HepG2 (cell line): ENCODE measurements around the gene RAD21L1. TPM values are rescaled to one million over a fixed set of nuclear protein-coding genes. Genes with fewer than 3 reads are reported as not detected.

Experiments used
- FUBP1 ChIP-seq: sonication (generic); formaldehyde crosslinking; IDR thresholded peaks from 2 replicates; pipeline ENCODE4 v1.5.1; 2020; ENCODE audit warnings: missing genetic modification reagents, mild to moderate bottlenecking, borderline replicate concordance
- HNRNPUL1 ChIP-seq: fragments of 200-400 bp; formaldehyde crosslinking; IDR thresholded peaks from 2 replicates; pipeline ENCODE4 v1.6.1; 2017; ENCODE audit warnings: low read depth, mild to moderate bottlenecking, low read length, moderate library complexity
- HOXD1 ChIP-seq: sonication (generic); formaldehyde crosslinking; IDR thresholded peaks from 2 replicates; pipeline ENCODE4 v1.5.0; 2020; ENCODE audit warnings: missing genetic modification reagents
- KLF13 ChIP-seq: sonication (generic); formaldehyde crosslinking; IDR thresholded peaks from 2 replicates; pipeline ENCODE4 v1.4.0; 2020; ENCODE audit warnings: mild to moderate bottlenecking, missing genetic modification reagents
- MTF1 ChIP-seq: sonication (generic); formaldehyde crosslinking; IDR thresholded peaks from 2 replicates; pipeline ENCODE4 v1.5.0; 2020; ENCODE audit warnings: missing genetic modification reagents
- PCBP1 ChIP-seq: fragments of 200-400 bp; formaldehyde crosslinking; IDR thresholded peaks from 2 replicates; pipeline ENCODE4 v1.6.1; 2017; ENCODE audit warnings: mild to moderate bottlenecking, low read depth, low read length, borderline replicate concordance
- RERE ChIP-seq: IDR thresholded peaks from 2 replicates; pipeline ENCODE4 v1.6.1; 2016; ENCODE audit warnings: low read depth, missing genetic modification reagents, missing compliant biosample characterization
- REST ChIP-seq, 2 experiments: IDR thresholded peaks; 2 replicates each; pipeline ENCODE4 v1.6.1; 2011 to 2012; ENCODE audit warnings: low read length in 2 of 2, borderline replicate concordance in 1 of 2, low read depth in 1 of 2, mild to moderate bottlenecking in 1 of 2, moderate library complexity in 1 of 2
- STAT6 ChIP-seq: sonication (generic); formaldehyde crosslinking; IDR thresholded peaks from 2 replicates; pipeline ENCODE4 v1.4.0; 2020; ENCODE audit warnings: missing genetic modification reagents, mild to moderate bottlenecking, borderline replicate concordance
- ZNF260 ChIP-seq: sonication (generic); formaldehyde crosslinking; IDR thresholded peaks from 2 replicates; pipeline ENCODE4 v1.4.0; 2020; ENCODE audit warnings: missing genetic modification reagents, low read depth, mild to moderate bottlenecking, borderline replicate concordance
- ZNF337 ChIP-seq: sonication (generic); formaldehyde crosslinking; IDR thresholded peaks from 2 replicates; pipeline ENCODE4 v1.5.1; 2020; ENCODE audit warnings: missing genetic modification reagents, low read depth, mild to moderate bottlenecking, borderline replicate concordance
- ZNF616 ChIP-seq: sonication (generic); formaldehyde crosslinking; IDR thresholded peaks from 2 replicates; pipeline ENCODE4 v1.5.0; 2020; ENCODE audit warnings: low read depth, mild to moderate bottlenecking, missing genetic modification reagents
- ZNF644 ChIP-seq: IDR thresholded peaks from 2 replicates; pipeline ENCODE4 v1.6.1; 2016; ENCODE audit warnings: low read depth
- ZSCAN22 ChIP-seq: sonication (generic); formaldehyde crosslinking; IDR thresholded peaks from 2 replicates; pipeline ENCODE4 v1.4.0; 2020; ENCODE audit warnings: mild to moderate bottlenecking, missing genetic modification reagents
- ZSCAN29 ChIP-seq: sonication (generic); formaldehyde crosslinking; conservative IDR thresholded peaks from 2 replicates; pipeline ENCODE4 v1.4.0; 2020; ENCODE audit warnings: mild to moderate bottlenecking, missing genetic modification reagents
- polyA plus RNA-seq, 8 experiments: library from polyadenylated mRNA; depleted of rRNA in 3 of 8; stranded (reverse) in 7 of 8; unstranded in 1 of 8; fragments of >200 nt; fragmentation: Illumina TruSeq in 4 of 8; extraction: Trizol in 4 of 8; gene quantifications; 2 replicates each; pipeline versions ENCODE4 v1.2.1 to v1.2.3, GENCODE V29; 2011 to 2016; ENCODE audit warnings: low read depth in 4 of 8, missing spikeins in 1 of 8, mixed read lengths in 1 of 8; ENCODE audit not compliant: insufficient read depth in 1 of 8
- total RNA-seq, 5 experiments: library from RNA; depleted of rRNA; stranded (reverse); fragments of >200 nt; fragmentation: Illumina TruSeq; extraction: Trizol; gene quantifications; 2 replicates each; pipeline ENCODE4 v1.2.3, GENCODE V29; 2016; ENCODE audit warnings: low read depth in 1 of 5

Gene RAD21L1
- total and polyA plus RNA-seq, 2 of the 13 experiments (the other 11 are each of a cell fraction or from before 2014, with no cell fraction given), result not detected

- TF ChIP-seq RERE (CRISPR knock-in tag) (no peak), MTF1 (CRISPR knock-in tag) (no peak), ZNF644 (CRISPR knock-in tag) (no peak), HNRNPUL1 (no peak), HOXD1 (no peak; the same call in 1 of the 2 replicates), PCBP1 (no peak), ZNF616 (CRISPR knock-in tag) (no peak), ZSCAN22 (peak; percentile 98), FUBP1 (CRISPR knock-in tag) (no peak), KLF13 (0 out of 2 replicates have a peak, but pooled peaks have one; percentile 49), ZSCAN29 (CRISPR knock-in tag) (no peak), ZNF337 (0 out of 2 replicates have a peak, but pooled peaks have one; percentile 53), REST (IDR thresholded peaks at IDR 0.05; ENCODE audit: borderline replicate concordance in 1 of 2, low read depth in 1 of 2, low read length in 2 of 2) (no peak; a peak in 2 of 4 replicates), ZNF260 (no peak), STAT6 (CRISPR knock-in tag) (no peak)
Measured at GRCh38 chr20:1185790-1186334, 40.0 kb upstream of the RAD21L1 start (continued).
